ENCODE results near the gene NFKB1. TPM values are rescaled to one million over a fixed set of nuclear protein-coding genes. Genes with fewer than 3 reads are reported as not detected.

The NFKB1 gene
- total and polyA plus RNA-seq, 9 donors, result 18.6 to 45.0 (median 36.6) TPM

- H3K27ac ChIP-seq, result no peak overlapping the region
- no peaks in the 10 kb centered on the region for H3K9me3 ChIP-seq
- no peak for DNase-seq
- no peak for TF ChIP-seq POLR2A (IDR thresholded peaks at IDR 0.05)
- TF ChIP-seq CTCF (IDR thresholded peaks at IDR 0.05), result no peak
- no peak for TF ChIP-seq EP300 (IDR thresholded peaks at IDR 0.05)
- no peaks in the 10 kb centered on the region for H3K4me1 ChIP-seq (ENCODE audit: insufficient read depth)
- no peaks in the 10 kb centered on the region for H3K27me3 ChIP-seq
- WGBS, 3 donors, result 72 to 88% (median 86%) methylated on average over 1 of the region's 1 CpG
- H3K36me3 ChIP-seq, result no peaks in the 10 kb centered on the region
- intact Hi-C loops (cut with DNase I), result no loop called here
- no peak overlapping the region for H3K4me3 ChIP-seq
Observed at GRCh38 chr4:102663073-102663472, 161.9 kb downstream of the NFKB1 start.

GRCh38 chr4:102665527-102665926, 164.4 kb downstream of the NFKB1 start:
- no peak overlapping the region for H3K4me3 ChIP-seq
- no peaks in the 10 kb centered on the region for H3K27me3 ChIP-seq
- intact Hi-C loops (cut with DNase I), result no loop called here
- WGBS, 3 donors, result 91 to 98% (median 93%) methylated on average over 3 of the region's 3 CpGs
- TF ChIP-seq EP300 (IDR thresholded peaks at IDR 0.05), result no peak
- no peak for TF ChIP-seq CTCF (IDR thresholded peaks at IDR 0.05)
- no peaks in the 10 kb centered on the region for H3K4me1 ChIP-seq (ENCODE audit: insufficient read depth)
- DNase-seq, result no peak
- H3K9me3 ChIP-seq, result no peaks in the 10 kb centered on the region
- H3K36me3 ChIP-seq, result no peaks in the 10 kb centered on the region
- H3K27ac ChIP-seq, result no peak overlapping the region

Other genes starting within 250 kb of the NFKB1 start
- 10 to 100 TPM; 15.6 to 28.7 (median 22.0) TPM for gene SLC39A8, start 155.9 kb upstream of the NFKB1 start, total RNA-seq
- 10 to 100 TPM; 11.5 to 14.1 TPM for gene SLC39A8, start 155.9 kb upstream of the NFKB1 start, polyA plus RNA-seq